GM12892 (cell line): ENCODE results near the gene GNG13.

Source experiments
- POLR2A ChIP-seq: IDR thresholded peaks from 2 replicates; pipeline ENCODE4 v1.6.1; 2011; ENCODE audit warnings: low read depth, low read length, control low read depth
- POLR2AphosphoS5 ChIP-seq: IDR thresholded peaks from 2 replicates; pipeline ENCODE4 v1.6.1; 2011; ENCODE audit warnings: low read depth, low read length, control low read depth
- TAF1 ChIP-seq: IDR thresholded peaks from 2 replicates; pipeline ENCODE4 v1.6.1; 2011; ENCODE audit warnings: low read depth, mild to moderate bottlenecking, control low read depth, low read length, borderline replicate concordance

DNA sequence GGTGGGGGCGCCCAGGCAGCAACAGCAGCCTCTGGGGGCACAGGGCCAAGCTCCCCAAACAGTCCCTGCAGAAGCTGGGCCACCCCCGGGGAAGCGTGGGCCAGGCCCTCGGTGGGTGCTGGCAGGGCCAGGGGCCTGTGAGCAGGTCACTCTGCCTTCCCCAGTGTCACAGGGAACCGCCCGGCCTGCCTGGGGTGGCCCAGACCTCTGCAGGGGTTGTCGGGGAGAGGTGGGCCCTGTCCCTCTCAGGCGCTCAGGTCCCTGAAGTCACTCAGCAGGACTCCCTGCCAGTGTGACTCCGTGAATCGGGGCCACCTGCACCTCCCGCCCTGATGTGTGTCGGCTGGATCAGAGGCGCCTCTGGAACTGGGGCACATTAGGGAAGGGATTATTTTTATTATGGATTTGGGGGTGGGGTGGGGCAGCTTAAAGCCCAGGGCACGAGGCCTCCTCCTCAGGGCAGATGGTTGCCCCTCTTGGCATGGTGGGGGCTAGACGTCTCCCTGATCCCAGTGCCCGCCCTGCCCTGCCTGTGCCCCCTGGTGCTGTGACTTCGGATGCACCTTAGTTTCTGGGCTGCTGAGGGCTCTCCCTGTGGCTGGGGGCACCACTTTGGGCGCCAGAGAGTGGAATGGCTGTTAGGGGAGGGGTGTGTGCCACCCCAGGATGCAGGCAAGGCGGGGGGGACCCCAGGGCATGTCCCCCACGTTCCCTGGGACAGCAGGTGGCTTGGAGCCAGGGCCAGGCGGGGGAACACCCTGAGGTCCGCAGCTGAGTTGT is 1.2 kb upstream of the GNG13 start:
- TF ChIP-seq POLR2A (no peak), TAF1 (no peak), POLR2AphosphoS5 (no peak)
